ENCODE results near the gene PAQR9. TPM values are rescaled to one million over a fixed set of nuclear protein-coding genes. Genes with fewer than 3 reads are reported as not detected.

Gene PAQR9
- polyA plus RNA-seq, 2 of the 4 experiments (the other 2 are of a cell fraction), result 3.0 to 3.1 TPM

GRCh38 chr3:142976621-142977398 lies 13.3 kb upstream of the PAQR9 start:
- H3K4me3 ChIP-seq, result 0 out of 3 replicates have a peak overlapping the region, but pooled peaks have one; percentile 2
- ChIA-PET CTCF (interaction anchor here (0.5 to 3.8 kb wide), 11 partner anchors 10 to 400 kb away, joined by 3 to 22 read pairs (median 4); no protein-coding TSS in a partner anchor), POLR2A (interaction anchor here (1.2 kb wide), 1 partner anchor 24 kb away, joined by 4 read pairs; the partner anchor contains the start of gene U2SURP)
- ATAC-seq (peak; percentile 98 to 99), DNase-seq (ENCODE audit: low read depth in 1 of 2, low spot score in 1 of 2) (peak; percentile 88 to 96), FAIRE-seq (peak; percentile 99)
- peak overlapping the region; percentile 67 for H3K4me2 ChIP-seq
- peaks cover 46% of the 10 kb centered on the region for H3K4me1 ChIP-seq
- peak overlapping the region; percentile 75 to 88 for H3K27ac ChIP-seq
- no peak for TF ChIP-seq HEYL (CRISPR knock-in tag; IDR thresholded peaks at IDR 0.05)
- peak; percentile 85 for TF ChIP-seq MAFK (IDR thresholded peaks at IDR 0.05; ENCODE audit: partially characterized antibody)
- TF ChIP-seq KDM5A (IDR thresholded peaks at IDR 0.05), result no peak
- no peak for TF ChIP-seq CEBPB (IDR thresholded peaks at IDR 0.05)
- peak; percentile 55; the same call in 1 of the 3 replicates for TF ChIP-seq BCL3 (IDR thresholded peaks at IDR 0.05)
- TF ChIP-seq CHD2 (IDR thresholded peaks at IDR 0.05; ENCODE audit: low read length, partially characterized antibody), result no peak
- peak; percentile 50; the same call in 1 of the 2 replicates for TF ChIP-seq NFE2L2 (conservative IDR thresholded peaks at IDR 0.05; ENCODE audit: low read length)
- no peak for TF ChIP-seq HES2 (IDR thresholded peaks at IDR 0.05)
- no peak for TF ChIP-seq POLR2A (IDR thresholded peaks at IDR 0.05; ENCODE audit: low read length)
- TF ChIP-seq POLR2AphosphoS2 (conservative IDR thresholded peaks at IDR 0.05; ENCODE audit: low read length), result no peak
- TF ChIP-seq USF2 (IDR thresholded peaks at IDR 0.05), result no peak
- TF ChIP-seq JUN (IDR thresholded peaks at IDR 0.05), result peak; percentile 77 to 78; a peak in 4 of 5 replicates
- no peak for TF ChIP-seq ZSCAN20 (CRISPR knock-in tag; IDR thresholded peaks at IDR 0.05)
- TF ChIP-seq NR3C1 (IDR thresholded peaks at IDR 0.05), result no peak
- TF ChIP-seq SMC3 (IDR thresholded peaks at IDR 0.05), result 0 out of 3 replicates have a peak, but pooled peaks have one; percentile 23
- TF ChIP-seq ESRRA (IDR thresholded peaks at IDR 0.05; ENCODE audit: borderline replicate concordance, low read length), result peak; percentile 83; the same call in 1 of the 2 replicates
- TF ChIP-seq FOSL2 (IDR thresholded peaks at IDR 0.05), result peak; percentile 78
- TF ChIP-seq FOSL2 (CRISPR knock-in tag; IDR thresholded peaks at IDR 0.05), result peak; percentile 94
- TF ChIP-seq JUNB (IDR thresholded peaks at IDR 0.05), result peak; percentile 76
- TF ChIP-seq FOXS1 (CRISPR knock-in tag; IDR thresholded peaks at IDR 0.05), result no peak
- no peak for TF ChIP-seq MYC (IDR thresholded peaks at IDR 0.05; ENCODE audit: borderline replicate concordance, low read length)
- no peak for TF ChIP-seq HOXB5 (CRISPR knock-in tag; IDR thresholded peaks at IDR 0.05)
- TF ChIP-seq HOXA7 (CRISPR knock-in tag; IDR thresholded peaks at IDR 0.05), result no peak
- no peak for TF ChIP-seq RARB (CRISPR knock-in tag; IDR thresholded peaks at IDR 0.05)
- TF ChIP-seq GATA3 (IDR thresholded peaks at IDR 0.05; ENCODE audit: borderline replicate concordance), result peak; percentile 85
- TF ChIP-seq EP300 (IDR thresholded peaks at IDR 0.05), result 0 out of 5 replicates have a peak, but pooled peaks of 1 of the 2 experiments have one; percentile 32
- no peak for TF ChIP-seq FOSB (CRISPR knock-in tag; IDR thresholded peaks at IDR 0.05)
- no peak for TF ChIP-seq ZFP36 (IDR thresholded peaks at IDR 0.05; ENCODE audit: borderline replicate concordance, partially characterized antibody)
- peak; percentile 92 for TF ChIP-seq MAX (IDR thresholded peaks at IDR 0.05)
- H3K9me3 ChIP-seq, result no peaks in the 10 kb centered on the region
- 6% methylated on average over 8 of the region's 8 CpGs for WGBS (ENCODE audit: missing lambda C conversion rate)
